NCI-H2196 treated with DMSO at 0.1 percent for 48 hours (cell line): ENCODE measurements around the gene NFRKB.

Experiments used
- DNase-seq: peaks from one replicate; lab custom pipeline; 2025; ENCODE audit not compliant: unreplicated experiment; lab: John Stamatoyannopoulos, UW

Gene NFRKB

GRCh38 chr11:129846508-129847335 lies 48.7 kb downstream of the NFRKB start:
- no peak for DNase-seq
